Raji (cell line): ENCODE data around the gene ASAH2B.

ENCODE experiments used
- POLR2A ChIP-seq: IDR thresholded peaks from 2 replicates; pipeline ENCODE4 v1.6.1; 2011; ENCODE audit warnings: low read depth, low read length, control low read depth; ENCODE audit not compliant: insufficient read depth

ASAH2B gene

GRCh38 chr10:50739618-50740292, at the start of gene ASAH2B:
TSS of gene ASAH2B (plus strand) at chr10:50739936. CDS start at chr10:50745131, 5,195 bp downstream.
- no peak for TF ChIP-seq POLR2A

GRCh38 chr10:50740293-50740648, 535 bp downstream of the ASAH2B start:
- TF ChIP-seq POLR2A, result no peak

- no peak for TF ChIP-seq POLR2A
These were observed 49.5 kb downstream of the ASAH2B start for GRCh38 chr10:50788951-50789945.

GRCh38 chr10:50794490-50794889, 54.8 kb downstream of the ASAH2B start:
- no peak for TF ChIP-seq POLR2A

- TF ChIP-seq POLR2A, result no peak
These were observed 57.0 kb downstream of the ASAH2B start for GRCh38 chr10:50796693-50797092.

- no peak for TF ChIP-seq POLR2A
These were observed 58.6 kb downstream of the ASAH2B start for GRCh38 chr10:50798297-50798696.

- TF ChIP-seq POLR2A, result no peak
These were observed 59.9 kb downstream of the ASAH2B start for GRCh38 chr10:50799595-50799994.

- TF ChIP-seq POLR2A, result no peak
These were observed 66.4 kb downstream of the ASAH2B start for GRCh38 chr10:50805981-50806622.

- no peak for TF ChIP-seq POLR2A
These were observed 68.4 kb downstream of the ASAH2B start for GRCh38 chr10:50807851-50808776.
